Kidney glomerular epithelial cell (primary cell): ENCODE measurements around the gene PITPNM1.
A peak's percentile ranks its signal among the peaks of the same experiment; 100 is the strongest.
"Not testable (repeated sequence)": the region's sequence is repeated elsewhere in the genome, so short reads cannot be mapped to it uniquely, and the experiment has no call there.

Experiments used
- DNase-seq: peaks from one replicate; lab custom pipeline; 2025; lab: John Stamatoyannopoulos, UW

Gene PITPNM1

GRCh38 chr11:67504950-67505581, at the start of gene PITPNM1:
Gene PITPNM1 (minus strand): TSS chr11:67505363. CDS start chr11:67504180, 1,183 bp downstream.
- peak; percentile 40 for DNase-seq

- not testable (repeated sequence) for DNase-seq
These were observed 46.5 kb upstream of the PITPNM1 start for GRCh38 chr11:67551697-67552096.

GRCh38 chr11:67551127-67551526, 46.0 kb upstream of the PITPNM1 start:
- DNase-seq, result no peak

GRCh38 chr11:67548555-67549110, 43.5 kb upstream of the PITPNM1 start:
- no peak for DNase-seq

- DNase-seq, result not testable (repeated sequence)
These were observed 42.9 kb upstream of the PITPNM1 start for GRCh38 chr11:67548112-67548511.

GRCh38 chr11:67545280-67545679, 40.1 kb upstream of the PITPNM1 start:
- DNase-seq, result no peak

GRCh38 chr11:67544616-67545242, 39.6 kb upstream of the PITPNM1 start:
- DNase-seq, result peak; percentile 36

- no peak for DNase-seq
These were observed 38.4 kb upstream of the PITPNM1 start for GRCh38 chr11:67543585-67543984.

- DNase-seq, result no peak
These were observed 37.8 kb upstream of the PITPNM1 start for GRCh38 chr11:67542971-67543370.

GRCh38 chr11:67542169-67542568, 37.0 kb upstream of the PITPNM1 start:
- DNase-seq, result no peak

GRCh38 chr11:67541198-67541597, 36.0 kb upstream of the PITPNM1 start:
- DNase-seq, result no peak

- DNase-seq, result no peak
These were observed 34.4 kb upstream of the PITPNM1 start for GRCh38 chr11:67539550-67539949.

GRCh38 chr11:67538823-67539505, 33.8 kb upstream of the PITPNM1 start:
- DNase-seq, result no peak

- DNase-seq, result no peak
These were observed 33.1 kb upstream of the PITPNM1 start for GRCh38 chr11:67538306-67538705.

- DNase-seq, result no peak
These were observed 30.4 kb upstream of the PITPNM1 start for GRCh38 chr11:67535561-67535960.

- no peak for DNase-seq
These were observed 29.0 kb upstream of the PITPNM1 start for GRCh38 chr11:67534070-67534679.

GRCh38 chr11:67532889-67533288, 27.7 kb upstream of the PITPNM1 start:
- no peak for DNase-seq

- DNase-seq, result no peak
These were observed 25.1 kb upstream of the PITPNM1 start for GRCh38 chr11:67530282-67530592.

GRCh38 chr11:67528376-67528775, 23.2 kb upstream of the PITPNM1 start:
- DNase-seq, result no peak

GRCh38 chr11:67525275-67525976, 20.3 kb upstream of the PITPNM1 start:
- DNase-seq, result no peak

GRCh38 chr11:67524480-67524808, 19.3 kb upstream of the PITPNM1 start:
- DNase-seq, result no peak
